ENCODE data around the gene DERL3. TPM values are rescaled to one million over a fixed set of nuclear protein-coding genes. Genes with fewer than 3 reads are reported as not detected.

Gene DERL3
- 1 to 10 TPM in 1 of 4 donors, not detected in 3; 1.7 TPM for total RNA-seq

- WGBS, 2 donors (ENCODE audit: low coverage in 1 of 2), result 0% methylated on average over 13 of the region's 70 CpGs; no CpG with 5 or more reads in 1 of the 2 donors
- no peaks in the 10 kb centered on the region for H3K9me3 ChIP-seq
- no peak for TF ChIP-seq EP300 (IDR thresholded peaks at IDR 0.05)
- TF ChIP-seq POLR2A (IDR thresholded peaks at IDR 0.05), result no peak
- H3K27ac ChIP-seq, result no peak within 1 kb of the TSS
- H3K36me3 ChIP-seq, result peaks cover 0 to 39% of the 10 kb centered on the region in 2 donors
- H3K27me3 ChIP-seq, result no peaks in the 10 kb centered on the region
- peak within 1 kb of the TSS; percentile 12 to 49 for H3K4me3 ChIP-seq
- peaks cover 0 to 47% (median 17%) of the 10 kb centered on the region in 3 donors for H3K4me1 ChIP-seq
- peak; percentile 96 for ATAC-seq
These were observed at the start of gene DERL3 for GRCh38 chr22:23838681-23839468. DERL3 (minus strand) TSS chr22:23839006; CDS start chr22:23838987, 19 bp downstream.

GRCh38 chr22:23884140-23884539 lies 45.3 kb upstream of the DERL3 start:
- peaks cover 0 to 51% of the 10 kb centered on the region in 2 donors for H3K36me3 ChIP-seq
- ATAC-seq, result no peak
- no peak for TF ChIP-seq EP300 (IDR thresholded peaks at IDR 0.05)
- H3K27me3 ChIP-seq, result no peaks in the 10 kb centered on the region
- no CpG with 5 or more reads among the region's 9 CpGs for WGBS, 2 donors (ENCODE audit: low coverage in 1 of 2)
- no peaks in the 10 kb centered on the region for H3K9me3 ChIP-seq
- peaks cover 0 to 12% (median 0%) of the 10 kb centered on the region in 3 donors for H3K4me1 ChIP-seq
- no peak overlapping the region for H3K4me3 ChIP-seq
- H3K27ac ChIP-seq, result no peak overlapping the region

DNA sequence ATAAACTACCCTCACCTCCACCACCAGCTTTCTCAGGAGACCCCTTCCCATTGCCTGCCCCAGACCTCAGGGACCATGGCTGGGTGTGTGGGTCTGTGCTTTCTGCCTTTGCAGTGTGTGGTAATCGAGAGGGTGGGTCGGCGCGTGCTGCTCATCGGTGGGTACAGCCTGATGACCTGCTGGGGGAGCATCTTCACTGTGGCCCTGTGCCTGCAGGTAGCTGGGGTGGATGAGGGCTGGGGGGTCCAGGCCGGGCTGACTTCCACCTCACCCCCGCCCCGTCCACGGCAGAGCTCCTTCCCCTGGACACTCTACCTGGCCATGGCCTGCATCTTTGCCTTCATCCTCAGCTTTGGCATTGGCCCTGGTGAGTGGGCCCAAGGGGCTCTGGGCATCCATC lies 44.9 kb upstream of the DERL3 start:
- no peak overlapping the region for H3K27ac ChIP-seq
- no peaks in the 10 kb centered on the region for H3K27me3 ChIP-seq
- H3K4me3 ChIP-seq, result no peak overlapping the region
- no peaks in the 10 kb centered on the region for H3K9me3 ChIP-seq
- H3K4me1 ChIP-seq, result peaks cover 0 to 7% (median 0%) of the 10 kb centered on the region in 3 donors
- TF ChIP-seq POLR2A (IDR thresholded peaks at IDR 0.05), result no peak
- no peak for TF ChIP-seq POLR2AphosphoS5 (IDR thresholded peaks at IDR 0.05)
- TF ChIP-seq, protein P1, sequence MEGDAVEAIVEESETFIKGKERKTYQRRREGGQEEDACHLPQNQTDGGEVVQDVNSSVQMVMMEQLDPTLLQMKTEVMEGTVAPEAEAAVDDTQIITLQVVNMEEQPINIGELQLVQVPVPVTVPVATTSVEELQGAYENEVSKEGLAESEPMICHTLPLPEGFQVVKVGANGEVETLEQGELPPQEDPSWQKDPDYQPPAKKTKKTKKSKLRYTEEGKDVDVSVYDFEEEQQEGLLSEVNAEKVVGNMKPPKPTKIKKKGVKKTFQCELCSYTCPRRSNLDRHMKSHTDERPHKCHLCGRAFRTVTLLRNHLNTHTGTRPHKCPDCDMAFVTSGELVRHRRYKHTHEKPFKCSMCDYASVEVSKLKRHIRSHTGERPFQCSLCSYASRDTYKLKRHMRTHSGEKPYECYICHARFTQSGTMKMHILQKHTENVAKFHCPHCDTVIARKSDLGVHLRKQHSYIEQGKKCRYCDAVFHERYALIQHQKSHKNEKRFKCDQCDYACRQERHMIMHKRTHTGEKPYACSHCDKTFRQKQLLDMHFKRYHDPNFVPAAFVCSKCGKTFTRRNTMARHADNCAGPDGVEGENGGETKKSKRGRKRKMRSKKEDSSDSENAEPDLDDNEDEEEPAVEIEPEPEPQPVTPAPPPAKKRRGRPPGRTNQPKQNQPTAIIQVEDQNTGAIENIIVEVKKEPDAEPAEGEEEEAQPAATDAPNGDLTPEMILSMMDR (IDR thresholded peaks at IDR 0.05), result no peak
- no peak for TF ChIP-seq EP300 (IDR thresholded peaks at IDR 0.05)
- no peak for ATAC-seq
- H3K36me3 ChIP-seq, result peaks cover 0 to 56% of the 10 kb centered on the region in 2 donors
- WGBS, 2 donors (ENCODE audit: low coverage in 1 of 2), result 100% methylated on average over 4 of the region's 9 CpGs; no CpG with 5 or more reads in 1 of the 2 donors

DNA sequence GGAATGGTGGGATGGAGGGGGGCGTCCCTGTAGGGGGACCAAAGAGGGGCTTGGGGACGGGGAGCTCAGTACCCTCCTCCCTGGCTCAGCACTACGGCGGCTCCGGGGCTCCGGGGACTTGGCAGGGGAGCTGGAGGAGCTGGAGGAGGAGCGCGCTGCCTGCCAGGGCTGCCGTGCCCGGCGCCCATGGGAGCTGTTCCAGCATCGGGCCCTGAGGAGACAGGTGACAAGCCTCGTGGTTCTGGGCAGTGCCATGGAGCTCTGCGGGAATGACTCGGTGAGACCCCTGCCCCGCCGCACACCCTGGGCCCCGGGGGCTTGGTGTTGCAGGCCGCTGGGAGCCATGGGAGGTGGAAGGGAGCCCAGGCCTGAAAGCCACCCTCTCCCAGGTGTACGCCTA lies 43.6 kb upstream of the DERL3 start:
- no peak overlapping the region for H3K27ac ChIP-seq
- no peak overlapping the region for H3K4me3 ChIP-seq
- WGBS, 2 donors (ENCODE audit: low coverage in 1 of 2), result 80 to 89% methylated on average over 4 to 9 of the region's 20 CpGs
- no peaks in the 10 kb centered on the region for H3K4me1 ChIP-seq
- H3K27me3 ChIP-seq, result no peaks in the 10 kb centered on the region
- TF ChIP-seq POLR2AphosphoS5 (IDR thresholded peaks at IDR 0.05) (no peak), EP300 (IDR thresholded peaks at IDR 0.05) (no peak), POLR2A (IDR thresholded peaks at IDR 0.05) (no peak)
- TF ChIP-seq, protein P1 (IDR thresholded peaks at IDR 0.05), result no peak
- no peaks in the 10 kb centered on the region for H3K9me3 ChIP-seq
- no peak for ATAC-seq
- peaks cover 0 to 69% of the 10 kb centered on the region in 2 donors for H3K36me3 ChIP-seq

GRCh38 chr22:23878219-23878618 lies 39.4 kb upstream of the DERL3 start:
- no peak for ATAC-seq
- 95 to 100% methylated on average over 3 to 4 of the region's 7 CpGs for WGBS, 2 donors (ENCODE audit: low coverage in 1 of 2)
- Histone ChIP-seq H3K36me3 (peaks cover 0 to 92% of the 10 kb centered on the region in 2 donors), H3K4me3 (no peak overlapping the region), H3K4me1 (no peaks in the 10 kb centered on the region), H3K9me3 (no peaks in the 10 kb centered on the region), H3K27ac (no peak overlapping the region), H3K27me3 (no peaks in the 10 kb centered on the region)
- TF ChIP-seq POLR2A (IDR thresholded peaks at IDR 0.05), result no peak
- no peak for TF ChIP-seq EP300 (IDR thresholded peaks at IDR 0.05)
- TF ChIP-seq, protein P1 (IDR thresholded peaks at IDR 0.05), result no peak
- TF ChIP-seq POLR2AphosphoS5 (IDR thresholded peaks at IDR 0.05), result no peak

GRCh38 chr22:23877566-23877965 lies 38.8 kb upstream of the DERL3 start:
- Histone ChIP-seq H3K4me3 (no peak overlapping the region), H3K27me3 (no peaks in the 10 kb centered on the region), H3K9me3 (no peaks in the 10 kb centered on the region), H3K36me3 (peaks cover 0 to 92% of the 10 kb centered on the region in 2 donors), H3K4me1 (no peaks in the 10 kb centered on the region), H3K27ac (no peak overlapping the region)
- whole genome bisulfite sequencing, 2 donors (ENCODE audit: low coverage in 1 of 2), result 98% methylated on average over 7 of the region's 8 CpGs; no CpG with 5 or more reads in 1 of the 2 donors
- no peak for ATAC-seq
- no peak for TF ChIP-seq POLR2A (IDR thresholded peaks at IDR 0.05)
- TF ChIP-seq, protein P1 (IDR thresholded peaks at IDR 0.05), result no peak
- no peak for TF ChIP-seq POLR2AphosphoS5 (IDR thresholded peaks at IDR 0.05)
- TF ChIP-seq EP300 (IDR thresholded peaks at IDR 0.05), result no peak

Data from gastroesophageal sphincter (tissue), 4 donors.